ENCODE results near the gene ADGRF3.

- TF ChIP-seq, protein P1, sequence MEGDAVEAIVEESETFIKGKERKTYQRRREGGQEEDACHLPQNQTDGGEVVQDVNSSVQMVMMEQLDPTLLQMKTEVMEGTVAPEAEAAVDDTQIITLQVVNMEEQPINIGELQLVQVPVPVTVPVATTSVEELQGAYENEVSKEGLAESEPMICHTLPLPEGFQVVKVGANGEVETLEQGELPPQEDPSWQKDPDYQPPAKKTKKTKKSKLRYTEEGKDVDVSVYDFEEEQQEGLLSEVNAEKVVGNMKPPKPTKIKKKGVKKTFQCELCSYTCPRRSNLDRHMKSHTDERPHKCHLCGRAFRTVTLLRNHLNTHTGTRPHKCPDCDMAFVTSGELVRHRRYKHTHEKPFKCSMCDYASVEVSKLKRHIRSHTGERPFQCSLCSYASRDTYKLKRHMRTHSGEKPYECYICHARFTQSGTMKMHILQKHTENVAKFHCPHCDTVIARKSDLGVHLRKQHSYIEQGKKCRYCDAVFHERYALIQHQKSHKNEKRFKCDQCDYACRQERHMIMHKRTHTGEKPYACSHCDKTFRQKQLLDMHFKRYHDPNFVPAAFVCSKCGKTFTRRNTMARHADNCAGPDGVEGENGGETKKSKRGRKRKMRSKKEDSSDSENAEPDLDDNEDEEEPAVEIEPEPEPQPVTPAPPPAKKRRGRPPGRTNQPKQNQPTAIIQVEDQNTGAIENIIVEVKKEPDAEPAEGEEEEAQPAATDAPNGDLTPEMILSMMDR (IDR thresholded peaks at IDR 0.05), result no peak
- TF ChIP-seq FOXM1 (IDR thresholded peaks at IDR 0.05; ENCODE audit: low read depth), result no peak
Observed at GRCh38 chr2:26309921-26310320, 36.7 kb downstream of the ADGRF3 start.

Measured in SK-N-SH (cell line).